Adrenal gland (tissue), 5 donors: Measurements from ENCODE around the gene KLF9.

Experiments
- CTCF ChIP-seq, 6 experiments: fragments of 450-650 bp in 4 of 6; fragments of 200-600 bp in 2 of 6; sonication (generic) in 1 of 6; IDR thresholded peaks; 1 replicate in 5 of 6; 2 replicates in 1 of 6; pipeline versions ENCODE4 v1.5.1 to v1.8.0; 2016 to 2021; ENCODE audit warnings: antibody characterized with exemption in 6 of 6, mild to moderate bottlenecking in 2 of 6, moderate library complexity in 1 of 6
- POLR2A ChIP-seq, 2 donors: fragments of 450-650 bp; IDR thresholded peaks; one replicate each; pipeline ENCODE4 v1.6.1; 2017; ENCODE audit warnings: antibody characterized with exemption in 2 of 2, mild to moderate bottlenecking in 2 of 2, moderate library complexity in 1 of 2
- donor health status: DM: no; HTN: no; CAD: no.

GRCh38 chr9:70382046-70382708, 32.3 kb downstream of the KLF9 start:
- TF ChIP-seq POLR2A (IDR thresholded peaks at IDR 0.05) = no peak
- no peak for TF ChIP-seq CTCF (IDR thresholded peaks at IDR 0.05)
